HG03442 (cell line): Measurements from ENCODE around the gene MET.
"Not testable (repeated sequence)": the region's sequence is repeated elsewhere in the genome, so short reads cannot be mapped to it uniquely, and the experiment has no call there.

Source experiments
- ATAC-seq: cut with Tn5 transposase; IDR thresholded peaks from one replicate; pipeline ENCODE4 v1.9.1; 2021; ENCODE audit warnings: mild to moderate bottlenecking, moderate library complexity; ENCODE audit not compliant: unreplicated experiment

Gene MET

DNA sequence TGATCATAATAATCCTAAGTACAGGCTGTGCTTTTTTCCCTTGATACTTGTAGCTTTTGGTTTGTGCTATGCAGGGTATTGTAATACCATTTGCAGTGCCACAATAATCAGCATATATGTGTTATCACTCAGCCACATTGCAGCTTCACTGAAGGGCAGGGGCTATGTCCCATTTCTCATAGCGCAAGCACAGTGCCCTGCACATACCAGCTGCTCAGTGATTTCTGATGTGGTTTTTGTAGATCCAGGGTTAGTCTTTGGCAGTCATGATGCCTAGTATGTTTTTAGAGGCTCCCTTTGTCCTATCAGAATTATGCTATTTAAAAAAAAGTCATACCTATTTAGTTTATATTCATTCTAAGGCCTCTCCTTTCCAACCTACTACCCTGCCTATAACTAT, 25.8 kb downstream of the MET start:
- no peak for ATAC-seq

DNA sequence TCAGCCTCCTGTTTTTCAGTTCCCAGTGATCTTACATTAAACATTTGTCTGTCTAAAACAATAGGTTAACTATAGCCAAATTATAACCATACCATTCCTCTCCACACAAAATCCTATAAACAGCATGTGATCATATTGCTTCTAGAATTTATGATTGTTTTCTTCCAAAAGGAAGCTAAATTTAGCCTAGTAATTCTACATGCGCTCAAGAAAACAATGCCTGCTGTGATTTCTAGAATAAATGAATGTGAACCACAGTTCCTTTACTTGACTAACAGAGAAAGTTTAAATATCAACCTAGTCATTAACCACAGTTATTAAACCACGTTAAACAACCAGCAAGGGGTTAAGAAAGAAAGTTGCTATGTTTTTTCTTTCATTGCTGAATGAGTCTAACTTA, 26.4 kb downstream of the MET start:
- ATAC-seq: no peak

DNA sequence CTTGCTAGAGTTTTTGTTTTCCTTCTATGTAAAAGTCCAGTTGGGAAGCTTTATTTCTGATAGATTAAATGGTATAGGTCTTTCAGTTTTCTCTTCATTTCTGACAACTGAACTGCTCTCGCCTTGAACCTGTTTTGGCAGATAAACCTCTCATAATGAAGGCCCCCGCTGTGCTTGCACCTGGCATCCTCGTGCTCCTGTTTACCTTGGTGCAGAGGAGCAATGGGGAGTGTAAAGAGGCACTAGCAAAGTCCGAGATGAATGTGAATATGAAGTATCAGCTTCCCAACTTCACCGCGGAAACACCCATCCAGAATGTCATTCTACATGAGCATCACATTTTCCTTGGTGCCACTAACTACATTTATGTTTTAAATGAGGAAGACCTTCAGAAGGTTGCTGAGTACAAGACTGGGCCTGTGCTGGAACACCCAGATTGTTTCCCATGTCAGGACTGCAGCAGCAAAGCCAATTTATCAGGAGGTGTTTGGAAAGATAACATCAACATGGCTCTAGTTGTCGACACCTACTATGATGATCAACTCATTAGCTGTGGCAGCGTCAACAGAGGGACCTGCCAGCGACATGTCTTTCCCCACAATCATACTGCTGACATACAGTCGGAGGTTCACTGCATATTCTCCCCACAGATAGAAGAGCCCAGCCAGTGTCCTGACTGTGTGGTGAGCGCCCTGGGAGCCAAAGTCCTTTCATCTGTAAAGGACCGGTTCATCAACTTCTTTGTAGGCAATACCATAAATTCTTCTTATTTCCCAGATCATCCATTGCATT, 27.1 kb downstream of the MET start:
- no peak for ATAC-seq

DNA sequence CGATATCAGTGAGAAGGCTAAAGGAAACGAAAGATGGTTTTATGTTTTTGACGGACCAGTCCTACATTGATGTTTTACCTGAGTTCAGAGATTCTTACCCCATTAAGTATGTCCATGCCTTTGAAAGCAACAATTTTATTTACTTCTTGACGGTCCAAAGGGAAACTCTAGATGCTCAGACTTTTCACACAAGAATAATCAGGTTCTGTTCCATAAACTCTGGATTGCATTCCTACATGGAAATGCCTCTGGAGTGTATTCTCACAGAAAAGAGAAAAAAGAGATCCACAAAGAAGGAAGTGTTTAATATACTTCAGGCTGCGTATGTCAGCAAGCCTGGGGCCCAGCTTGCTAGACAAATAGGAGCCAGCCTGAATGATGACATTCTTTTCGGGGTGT, 27.7 kb downstream of the MET start:
- ATAC-seq: no peak

DNA sequence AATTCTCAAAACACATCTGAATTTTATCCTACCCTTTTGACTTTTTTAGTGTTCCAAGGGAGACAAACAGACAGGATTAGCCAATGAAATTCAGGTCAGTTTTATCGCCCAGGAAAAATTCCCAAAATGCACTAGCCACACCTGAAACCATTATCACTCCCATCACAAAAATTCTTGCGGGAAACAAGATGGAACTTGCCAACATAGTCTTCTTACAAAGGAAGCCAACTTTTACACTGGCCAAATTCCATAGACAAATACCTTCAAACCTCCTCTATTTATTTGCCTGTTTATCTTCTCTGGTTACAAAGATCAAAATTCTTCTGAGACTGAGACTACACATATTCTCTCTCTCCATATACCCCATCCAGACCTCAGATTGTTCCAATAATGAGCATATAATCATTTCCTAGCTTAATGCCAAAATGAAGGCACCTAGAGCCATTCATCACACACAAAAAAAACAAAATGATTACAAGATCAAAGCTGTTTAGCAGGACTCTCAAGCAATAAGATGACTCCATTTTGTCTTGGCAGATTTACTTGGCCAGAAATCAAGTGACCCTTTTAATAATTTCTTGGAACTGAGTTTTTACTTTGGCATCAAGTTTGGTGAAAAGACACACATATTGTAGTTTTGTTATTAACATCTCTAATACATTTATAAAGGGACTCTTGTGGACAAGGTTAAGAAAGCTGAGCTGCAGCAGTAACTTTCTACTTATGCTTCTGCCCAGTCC, 30.2 kb downstream of the MET start:
- no peak for ATAC-seq

DNA sequence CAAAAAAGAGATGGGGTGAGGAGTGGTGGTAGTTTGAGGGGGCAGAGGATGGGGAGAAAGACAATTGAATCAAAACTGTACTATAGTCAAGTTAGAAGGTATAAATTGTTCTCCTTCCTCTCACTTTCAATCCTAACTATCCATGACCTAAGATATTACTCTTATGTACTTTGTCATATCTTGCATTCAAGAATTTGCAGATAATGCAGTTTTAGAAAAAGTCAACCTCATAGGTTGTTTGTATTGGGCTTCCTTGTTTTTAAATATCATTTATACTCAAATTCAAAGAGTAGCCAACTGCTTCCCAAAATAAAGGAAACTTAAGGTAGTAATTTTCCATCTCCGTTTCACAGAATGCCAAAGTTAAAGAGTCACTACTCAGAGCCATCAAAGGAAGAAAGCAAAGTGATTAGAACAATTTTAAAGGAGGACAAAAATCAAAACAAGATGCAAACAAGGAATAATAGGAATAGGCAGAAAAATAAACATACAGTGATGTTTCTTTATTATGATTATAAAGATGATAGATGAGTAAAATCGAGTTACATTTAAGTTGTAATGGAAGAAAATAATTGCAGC, 32.7 kb downstream of the MET start:
- ATAC-seq: no peak

DNA sequence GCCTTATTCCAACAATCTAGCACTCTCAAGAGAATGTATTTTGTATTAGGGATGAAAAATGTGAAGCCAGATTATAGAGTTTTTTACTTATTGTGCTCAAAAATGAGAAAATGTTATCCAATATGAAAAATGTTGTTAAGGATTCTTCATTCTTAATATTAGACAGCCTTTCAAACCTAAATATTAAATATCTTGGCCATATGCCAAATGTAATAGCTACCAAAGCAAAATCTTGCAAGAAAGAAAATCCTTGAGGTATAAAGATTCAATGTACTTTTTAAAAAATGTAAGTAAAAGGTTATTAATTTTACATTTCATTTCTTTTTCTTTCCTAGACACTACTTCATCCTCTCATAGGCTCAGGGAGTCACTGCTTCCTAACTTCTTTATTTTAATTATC, 33.4 kb downstream of the MET start:
- ATAC-seq: no peak

DNA sequence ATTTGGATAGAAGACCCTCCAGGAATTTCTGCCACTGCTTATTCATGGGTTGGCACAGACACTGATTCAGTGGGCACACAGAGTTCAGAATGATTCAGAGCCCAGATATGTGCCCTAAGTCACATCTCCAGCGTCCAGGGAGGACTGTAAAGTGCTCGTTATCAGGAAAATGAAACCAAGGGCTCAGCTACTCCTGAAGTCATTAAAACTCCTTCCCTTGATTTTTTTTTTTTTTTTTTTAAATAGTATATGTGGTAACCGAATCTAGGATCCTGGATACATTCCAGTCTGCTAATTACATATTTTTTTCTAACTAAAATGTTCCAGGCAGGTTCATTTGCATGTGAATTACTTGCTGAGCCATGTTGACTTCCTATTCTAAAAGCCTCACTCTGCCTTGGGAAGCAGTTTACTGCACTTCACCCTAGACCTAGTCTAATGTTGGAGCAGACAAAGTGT, 34.7 kb downstream of the MET start:
- ATAC-seq: no peak

DNA sequence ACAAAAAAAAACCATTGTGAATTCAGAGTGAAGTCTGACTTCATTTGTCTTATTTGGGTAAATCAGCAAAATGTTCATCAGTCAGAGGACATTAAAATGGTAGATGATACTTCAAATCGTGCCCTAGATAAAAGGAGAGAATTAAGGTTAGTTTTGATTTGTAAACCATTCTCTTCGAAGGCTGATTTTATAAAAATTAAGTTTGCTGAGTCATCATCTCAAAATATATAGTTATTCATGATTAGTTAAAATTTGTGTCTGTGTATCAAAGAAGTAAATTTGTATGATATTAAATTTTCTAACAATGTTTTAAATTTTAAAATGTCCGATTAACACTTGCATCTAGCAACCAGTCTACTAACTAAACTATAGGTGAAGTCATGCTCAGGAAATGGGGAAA, 35.3 kb downstream of the MET start:
- no peak for ATAC-seq

DNA sequence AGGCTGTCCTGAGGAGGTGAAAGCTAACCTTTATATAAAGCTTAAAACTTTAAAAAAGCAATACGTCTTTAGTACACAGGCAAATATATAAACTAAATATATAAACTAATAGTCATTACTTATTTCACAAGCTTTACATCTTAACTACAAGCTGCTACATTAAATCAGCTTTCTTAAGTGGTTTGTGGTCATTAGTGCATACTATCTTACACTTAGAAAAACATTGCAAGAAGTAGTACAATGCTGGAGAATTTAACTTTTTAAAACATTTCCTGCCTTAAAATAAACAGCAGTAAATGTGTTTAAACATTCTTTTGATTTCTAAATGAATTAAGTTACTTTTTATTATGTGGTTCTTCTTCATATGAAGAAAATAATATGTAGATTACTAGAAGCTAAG, 36.3 kb downstream of the MET start:
- ATAC-seq: no peak

DNA sequence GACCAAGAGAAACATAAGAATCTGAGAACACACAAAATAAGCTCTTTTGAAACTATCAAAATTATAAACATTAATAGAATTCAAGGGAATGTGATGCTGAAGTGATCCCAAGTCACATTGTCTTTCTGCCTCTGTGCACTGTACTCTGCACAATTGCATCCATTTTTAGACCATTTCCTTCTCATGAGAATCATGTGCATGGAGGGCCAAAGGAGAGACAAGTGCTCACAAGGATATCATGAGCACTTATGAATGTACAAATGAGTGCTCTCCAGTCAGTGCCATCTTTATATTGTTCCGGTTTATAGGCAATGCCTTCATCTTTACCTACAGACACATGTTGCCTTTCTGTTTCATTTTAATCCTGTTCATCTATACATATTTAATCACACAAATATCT, 36.9 kb downstream of the MET start:
- no peak for ATAC-seq

DNA sequence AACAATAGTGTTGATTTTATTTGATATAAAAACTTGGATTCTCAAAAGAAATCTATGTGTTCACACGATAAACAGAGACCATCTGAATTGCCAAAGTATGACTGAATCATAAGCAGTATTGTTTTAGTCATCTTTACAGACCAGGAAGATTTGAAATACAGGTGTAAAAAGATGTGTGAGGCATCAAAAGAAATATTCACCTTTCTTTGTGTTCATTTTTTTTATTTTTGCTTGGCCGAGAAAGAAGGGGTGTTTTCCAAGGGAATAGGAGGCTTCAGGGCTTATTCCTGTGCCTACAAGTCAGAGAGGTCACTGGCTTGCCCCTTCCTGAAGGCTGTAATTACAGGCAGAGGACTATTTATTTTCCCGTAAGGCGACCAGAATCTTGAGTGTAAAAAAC, 37.3 kb downstream of the MET start:
- ATAC-seq: no peak

DNA sequence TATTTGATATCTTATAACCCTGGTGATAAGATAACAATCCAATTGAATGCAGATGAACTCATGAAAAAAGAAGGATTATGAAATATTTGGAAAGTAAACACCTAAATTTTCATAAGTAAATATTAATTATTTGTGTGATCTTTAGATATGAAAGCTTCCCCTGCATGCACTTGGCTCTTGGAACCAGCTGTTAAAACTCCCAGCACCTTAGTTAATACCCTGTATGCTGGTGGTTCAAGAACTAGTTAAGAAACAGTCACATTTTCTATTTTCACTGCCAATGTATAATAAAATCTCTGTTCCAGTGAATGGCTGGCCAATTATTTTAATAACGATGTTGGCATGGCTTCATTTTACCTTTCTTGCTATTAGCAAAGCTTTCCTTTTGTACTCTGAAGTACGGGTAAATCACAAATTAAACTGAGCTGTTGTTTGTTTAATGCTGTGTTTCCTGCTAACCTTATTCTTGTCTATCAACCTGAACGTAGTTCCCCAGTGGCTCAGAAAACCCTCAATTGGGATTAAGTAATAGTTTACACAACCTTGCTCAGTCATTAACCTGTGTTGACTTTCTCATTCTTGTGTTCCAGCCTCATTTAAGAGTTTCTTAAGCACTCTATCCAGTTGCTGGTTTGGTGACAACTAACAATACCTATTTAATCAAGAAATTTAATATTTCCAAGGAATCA, 38.9 kb downstream of the MET start:
- no peak for ATAC-seq

DNA sequence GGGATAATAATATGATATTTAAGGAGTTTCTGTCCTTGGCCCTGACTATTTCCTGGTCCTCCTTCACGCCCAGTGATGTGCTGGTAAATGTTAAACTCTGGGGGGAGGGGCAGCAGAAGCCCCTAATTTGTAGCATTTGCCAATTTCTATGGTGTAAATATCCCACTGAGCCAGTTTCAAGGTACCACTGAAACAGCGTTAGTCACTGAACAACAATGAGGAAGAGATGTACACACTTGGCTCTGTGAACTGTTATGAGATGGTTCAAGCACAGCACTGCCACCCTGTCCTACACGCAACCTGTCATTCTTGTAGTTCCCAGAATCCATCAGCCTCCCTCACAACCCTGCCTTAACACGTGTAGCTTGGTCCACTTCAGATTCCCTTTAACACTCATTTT, 39.8 kb downstream of the MET start:
- ATAC-seq: no peak

DNA sequence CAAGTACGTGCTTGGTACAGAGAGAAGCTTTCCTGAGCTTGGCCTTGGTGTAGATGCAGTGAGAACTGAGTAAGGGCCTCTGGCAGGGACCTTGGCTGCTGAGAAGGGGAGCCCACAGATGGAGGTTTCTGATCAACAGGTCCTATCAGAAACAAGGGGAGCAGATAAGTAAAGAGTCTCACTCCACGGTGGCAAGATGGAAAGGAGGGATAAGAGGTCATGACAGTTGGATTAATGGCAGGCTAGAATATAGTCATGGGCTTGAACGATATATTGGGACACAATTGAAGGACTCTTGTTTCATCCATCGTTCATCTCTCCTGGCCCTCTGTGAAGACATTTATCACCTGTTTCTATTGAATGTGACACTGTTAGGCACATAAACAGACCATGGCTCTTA, 41.5 kb downstream of the MET start:
- no peak for ATAC-seq

DNA sequence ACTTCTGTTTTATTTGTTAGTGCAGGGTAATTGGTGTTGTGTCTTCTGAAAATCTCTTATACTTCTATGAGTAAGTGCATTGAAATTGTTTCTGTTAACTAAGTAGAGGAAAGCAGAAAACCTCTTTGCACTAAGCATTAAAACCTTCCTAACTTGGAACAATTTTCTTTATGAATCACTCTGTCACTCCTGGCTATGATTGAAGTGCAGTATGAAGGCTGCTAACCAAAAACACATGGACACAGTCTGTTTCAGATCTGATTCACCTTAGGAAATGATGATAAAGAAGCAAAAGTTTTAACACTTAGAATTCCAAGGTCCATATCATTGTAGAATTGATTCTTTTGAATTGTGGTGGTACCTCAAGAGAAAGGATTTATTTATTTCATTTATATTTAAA, 41.9 kb downstream of the MET start:
- no peak for ATAC-seq

DNA sequence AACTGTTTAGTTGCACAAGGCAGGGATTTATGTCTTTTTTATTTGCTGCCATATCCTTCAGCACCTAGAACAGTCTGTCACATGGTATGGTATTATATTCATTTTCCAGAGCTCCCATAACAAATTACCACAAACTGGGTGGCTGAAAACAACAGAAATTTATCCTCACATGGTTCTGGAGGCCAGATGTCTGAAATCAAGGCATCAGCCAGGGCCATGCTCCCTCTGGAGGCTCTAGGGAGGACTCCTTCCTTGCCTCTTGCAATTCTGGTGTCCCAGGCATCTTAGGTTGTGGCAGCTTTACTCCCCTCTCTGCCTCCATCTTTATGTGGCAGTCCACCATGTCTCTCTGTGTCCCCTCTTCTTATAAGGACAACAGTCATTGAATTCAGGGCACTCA, 43.1 kb downstream of the MET start:
- no peak for ATAC-seq

DNA sequence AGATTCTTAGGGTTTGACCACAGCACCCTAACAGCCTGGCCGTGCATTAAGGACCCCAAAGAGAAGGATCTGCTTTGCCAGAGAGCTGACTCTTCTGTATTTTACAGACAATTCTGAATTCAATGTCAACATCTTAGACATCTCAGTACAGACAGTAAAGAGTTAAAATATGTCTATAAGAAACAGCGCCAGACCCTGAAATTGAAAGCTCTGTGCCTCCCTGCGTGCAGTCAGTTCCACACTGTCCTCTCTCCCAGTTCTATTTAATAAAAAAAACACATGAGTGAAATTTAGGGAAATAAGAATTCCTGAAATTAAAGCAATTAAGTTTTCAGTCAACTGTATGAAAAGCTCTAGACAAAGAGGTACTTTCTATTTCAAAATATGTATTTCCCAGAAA, 45.1 kb downstream of the MET start:
- no peak for ATAC-seq

DNA sequence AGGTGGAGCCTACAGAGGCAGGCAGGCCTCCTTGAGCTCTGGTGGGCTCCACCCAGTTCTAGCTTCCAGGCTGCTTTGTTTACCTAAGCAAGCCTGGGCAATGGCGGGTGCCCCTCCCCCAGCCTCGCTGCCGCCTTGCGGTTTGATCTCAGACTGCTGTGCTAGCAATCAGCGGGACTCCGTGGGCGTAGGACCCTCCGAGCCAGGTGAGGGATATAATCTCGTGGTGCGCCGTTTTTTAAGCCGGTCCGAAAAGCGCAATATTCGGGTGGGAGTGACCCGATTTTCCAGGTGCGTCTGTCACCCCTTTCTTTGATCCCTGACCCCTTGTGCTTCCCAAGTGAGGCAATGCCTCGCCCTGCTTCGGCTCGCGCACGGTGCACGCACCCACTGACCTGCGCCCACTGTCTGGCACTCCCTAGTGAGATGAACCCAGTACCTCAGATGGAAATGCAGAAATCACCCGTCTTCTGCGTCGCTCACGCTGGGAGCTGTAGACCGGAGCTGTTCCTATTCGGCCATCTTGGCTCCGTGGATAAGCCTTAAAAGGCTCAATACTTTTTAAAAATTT, 52.0 kb downstream of the MET start:
- not testable (repeated sequence) for ATAC-seq

DNA sequence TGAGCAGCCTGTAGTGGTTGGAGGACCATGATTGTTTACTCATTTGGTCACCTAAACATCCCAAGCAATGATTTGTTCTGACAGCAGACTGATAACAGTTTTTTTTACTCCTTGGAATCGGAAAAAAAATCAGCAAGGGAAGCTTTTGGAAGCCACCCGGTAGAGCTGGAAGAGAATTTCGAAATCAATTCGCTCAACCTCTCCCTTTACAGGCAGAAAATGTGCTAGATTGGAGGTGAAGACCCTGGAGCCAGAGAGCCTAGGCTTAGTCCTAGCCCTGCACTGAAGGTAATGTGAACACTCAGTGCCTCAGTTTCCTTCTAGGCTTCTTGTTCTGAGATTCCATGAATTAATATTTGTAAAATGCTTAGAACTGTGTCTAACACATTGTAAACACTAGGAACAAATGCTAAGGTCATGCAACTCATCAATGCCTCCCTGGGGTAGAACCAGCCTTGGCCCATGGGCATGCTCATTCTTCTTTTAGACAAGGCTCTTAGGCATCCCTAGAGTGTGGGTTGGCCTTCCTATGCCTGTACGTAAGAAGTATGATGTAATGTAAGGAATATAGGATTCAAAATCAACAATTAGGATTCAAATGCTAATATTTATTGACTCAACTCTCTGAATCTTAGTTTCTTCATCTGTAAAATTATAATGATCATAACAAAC, 52.7 kb downstream of the MET start:
- no peak for ATAC-seq

DNA sequence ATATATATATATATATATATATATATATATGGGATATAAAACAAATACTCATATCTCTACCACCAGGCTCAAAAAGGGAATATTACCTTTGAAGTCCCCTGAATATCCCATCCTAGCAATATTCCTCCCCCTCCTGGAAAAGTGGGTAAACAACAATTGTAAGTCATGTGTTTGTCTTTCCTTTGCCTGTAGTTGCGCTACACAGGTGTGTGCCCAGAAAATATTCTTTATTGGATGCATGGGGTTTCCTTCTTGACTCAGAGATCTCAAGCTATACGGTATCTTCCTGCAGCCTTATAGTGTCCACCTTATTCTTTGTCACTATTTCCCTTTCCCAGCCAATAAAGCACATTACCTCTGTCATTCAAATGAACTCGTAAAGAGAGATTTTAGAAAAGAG, 54.2 kb downstream of the MET start:
- no peak for ATAC-seq
